Keratinocyte (primary cell): ENCODE data around the gene PPP1R3D.

Source experiments
- EZH2 ChIP-seq: IDR thresholded peaks from one replicate; pipeline ENCODE4 v1.6.1; 2012; ENCODE audit warnings: inconsistent platforms, mild to moderate bottlenecking, low read length, moderate library complexity
- TF ChIP-seq, protein P1 (sequence below), 3 experiments: IDR thresholded peaks in 1 of 3; conservative IDR thresholded peaks in 1 of 3; optimal IDR thresholded peaks in 1 of 3; 2 replicates in 2 of 3; 3 replicates in 1 of 3; pipeline versions ENCODE3 to v1.5.1; 2011; ENCODE audit warnings: low read length in 3 of 3, mild to moderate bottlenecking in 3 of 3, moderate library complexity in 2 of 3, control low read depth in 1 of 3, inconsistent platforms in 1 of 3; ENCODE audit not compliant: insufficient read depth in 2 of 3; ENCODE audit errors: extremely low read depth in 1 of 3

DNA sequence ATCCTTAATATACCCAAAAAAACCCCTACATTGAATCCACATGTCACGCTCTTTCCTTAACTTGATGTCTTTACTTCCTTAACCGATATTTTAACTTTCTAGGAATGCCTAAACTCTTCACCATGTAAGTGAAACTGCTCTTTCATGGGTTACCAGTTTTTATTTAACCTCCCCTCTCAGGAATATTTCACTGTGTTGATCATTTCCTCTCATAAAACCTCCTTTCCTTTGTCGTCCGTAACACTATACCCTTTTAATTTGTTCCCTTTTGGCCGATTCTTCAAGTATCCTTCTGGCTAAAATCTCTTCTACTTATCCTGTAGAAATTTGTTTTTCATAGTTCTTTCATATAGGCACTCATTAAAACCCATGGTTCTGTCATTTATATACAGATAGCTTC, 31.2 kb downstream of the PPP1R3D start:
- TF ChIP-seq, protein P1, sequence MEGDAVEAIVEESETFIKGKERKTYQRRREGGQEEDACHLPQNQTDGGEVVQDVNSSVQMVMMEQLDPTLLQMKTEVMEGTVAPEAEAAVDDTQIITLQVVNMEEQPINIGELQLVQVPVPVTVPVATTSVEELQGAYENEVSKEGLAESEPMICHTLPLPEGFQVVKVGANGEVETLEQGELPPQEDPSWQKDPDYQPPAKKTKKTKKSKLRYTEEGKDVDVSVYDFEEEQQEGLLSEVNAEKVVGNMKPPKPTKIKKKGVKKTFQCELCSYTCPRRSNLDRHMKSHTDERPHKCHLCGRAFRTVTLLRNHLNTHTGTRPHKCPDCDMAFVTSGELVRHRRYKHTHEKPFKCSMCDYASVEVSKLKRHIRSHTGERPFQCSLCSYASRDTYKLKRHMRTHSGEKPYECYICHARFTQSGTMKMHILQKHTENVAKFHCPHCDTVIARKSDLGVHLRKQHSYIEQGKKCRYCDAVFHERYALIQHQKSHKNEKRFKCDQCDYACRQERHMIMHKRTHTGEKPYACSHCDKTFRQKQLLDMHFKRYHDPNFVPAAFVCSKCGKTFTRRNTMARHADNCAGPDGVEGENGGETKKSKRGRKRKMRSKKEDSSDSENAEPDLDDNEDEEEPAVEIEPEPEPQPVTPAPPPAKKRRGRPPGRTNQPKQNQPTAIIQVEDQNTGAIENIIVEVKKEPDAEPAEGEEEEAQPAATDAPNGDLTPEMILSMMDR (optimal IDR thresholded peaks at IDR 0.05 in 1 of 3, IDR thresholded peaks at IDR 0.05 in 1 of 3, conservative IDR thresholded peaks at IDR 0.05 in 1 of 3; ENCODE audit: extremely low read depth in 1 of 3, insufficient read depth in 2 of 3, low read length in 3 of 3), result no peak
- no peak for TF ChIP-seq EZH2
